HG02763 (cell line): ENCODE data around the gene NAALADL1.
A peak's percentile ranks its signal among the peaks of the same experiment; 100 is the strongest.

Source experiments
- ATAC-seq: cut with Tn5 transposase; IDR thresholded peaks from one replicate; pipeline ENCODE4 v1.9.1; 2021; ENCODE audit warnings: mild to moderate bottlenecking, moderate library complexity; ENCODE audit not compliant: unreplicated experiment

NAALADL1 gene, protein sequence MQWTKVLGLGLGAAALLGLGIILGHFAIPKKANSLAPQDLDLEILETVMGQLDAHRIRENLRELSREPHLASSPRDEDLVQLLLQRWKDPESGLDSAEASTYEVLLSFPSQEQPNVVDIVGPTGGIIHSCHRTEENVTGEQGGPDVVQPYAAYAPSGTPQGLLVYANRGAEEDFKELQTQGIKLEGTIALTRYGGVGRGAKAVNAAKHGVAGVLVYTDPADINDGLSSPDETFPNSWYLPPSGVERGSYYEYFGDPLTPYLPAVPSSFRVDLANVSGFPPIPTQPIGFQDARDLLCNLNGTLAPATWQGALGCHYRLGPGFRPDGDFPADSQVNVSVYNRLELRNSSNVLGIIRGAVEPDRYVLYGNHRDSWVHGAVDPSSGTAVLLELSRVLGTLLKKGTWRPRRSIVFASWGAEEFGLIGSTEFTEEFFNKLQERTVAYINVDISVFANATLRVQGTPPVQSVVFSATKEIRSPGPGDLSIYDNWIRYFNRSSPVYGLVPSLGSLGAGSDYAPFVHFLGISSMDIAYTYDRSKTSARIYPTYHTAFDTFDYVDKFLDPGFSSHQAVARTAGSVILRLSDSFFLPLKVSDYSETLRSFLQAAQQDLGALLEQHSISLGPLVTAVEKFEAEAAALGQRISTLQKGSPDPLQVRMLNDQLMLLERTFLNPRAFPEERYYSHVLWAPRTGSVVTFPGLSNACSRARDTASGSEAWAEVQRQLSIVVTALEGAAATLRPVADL

DNA sequence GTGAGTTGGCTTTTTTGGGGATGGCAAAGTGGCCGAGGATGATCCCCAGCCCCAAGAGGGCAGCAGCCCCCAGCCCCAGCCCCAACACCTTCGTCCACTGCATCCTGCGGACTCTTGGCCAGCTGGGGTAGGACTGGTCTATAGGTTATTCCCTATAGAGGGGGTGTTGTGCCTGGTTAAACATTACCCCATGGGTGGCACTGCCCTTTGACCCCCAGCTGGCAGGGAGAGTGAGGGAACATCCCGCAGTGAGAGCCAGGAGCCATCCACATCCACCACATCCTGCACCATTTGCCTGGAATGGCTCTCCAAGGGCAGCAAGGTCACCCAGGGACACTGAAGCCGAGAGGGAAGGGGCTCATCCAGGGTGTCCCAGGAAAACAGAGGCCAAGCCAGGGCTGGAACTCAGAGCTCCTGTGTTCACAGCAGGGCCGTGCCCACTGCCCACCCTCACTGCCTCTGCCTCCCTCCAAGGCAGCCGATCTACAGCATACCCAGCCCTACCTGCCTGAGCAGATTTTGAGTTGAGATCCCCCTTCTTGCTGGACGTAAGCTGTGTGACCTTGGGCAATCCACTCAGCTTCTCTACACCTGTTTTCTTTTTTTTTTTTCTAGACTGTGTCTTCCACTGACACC is at the start of gene NAALADL1:
Gene NAALADL1, minus strand, starts transcription at position 135 of the 636 bp plus-strand sequence. Its CDS starts 32 bp downstream, at position 103.
- ATAC-seq, result no peak

DNA sequence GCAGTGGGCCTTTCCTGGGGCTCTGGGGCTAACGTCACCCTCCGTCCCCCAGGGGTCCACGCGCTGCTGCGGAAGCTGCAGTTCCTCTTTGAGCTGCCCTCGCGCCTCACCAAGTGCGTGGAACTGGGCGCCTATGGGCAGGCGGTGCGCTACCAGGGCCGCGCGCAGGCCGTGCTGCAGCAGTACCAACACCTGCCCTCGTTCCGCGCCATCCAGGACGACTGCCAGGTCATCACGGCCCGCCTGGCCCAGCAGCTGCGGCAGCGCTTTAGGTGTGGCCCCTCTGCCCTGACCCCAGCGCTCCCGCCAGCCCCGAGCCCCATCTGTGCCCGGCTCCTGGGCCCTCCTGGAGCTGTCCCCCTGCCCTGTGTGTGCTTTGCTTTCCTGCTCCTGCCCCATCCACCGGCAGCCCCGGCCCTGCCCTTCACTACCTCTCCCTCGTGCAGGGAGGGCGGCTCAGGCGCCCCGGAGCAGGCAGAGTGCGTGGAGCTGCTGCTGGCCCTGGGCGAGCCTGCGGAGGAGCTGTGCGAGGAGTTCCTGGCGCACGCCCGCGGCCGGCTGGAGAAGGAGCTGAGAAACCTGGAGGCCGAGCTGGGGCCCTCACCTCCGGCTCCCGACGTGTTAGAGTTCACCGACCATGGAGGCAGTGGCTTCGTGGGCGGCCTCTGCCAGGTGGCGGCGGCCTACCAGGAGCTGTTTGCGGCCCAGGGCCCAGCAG is 49.6 kb upstream of the NAALADL1 start:
- ATAC-seq, result no peak

DNA sequence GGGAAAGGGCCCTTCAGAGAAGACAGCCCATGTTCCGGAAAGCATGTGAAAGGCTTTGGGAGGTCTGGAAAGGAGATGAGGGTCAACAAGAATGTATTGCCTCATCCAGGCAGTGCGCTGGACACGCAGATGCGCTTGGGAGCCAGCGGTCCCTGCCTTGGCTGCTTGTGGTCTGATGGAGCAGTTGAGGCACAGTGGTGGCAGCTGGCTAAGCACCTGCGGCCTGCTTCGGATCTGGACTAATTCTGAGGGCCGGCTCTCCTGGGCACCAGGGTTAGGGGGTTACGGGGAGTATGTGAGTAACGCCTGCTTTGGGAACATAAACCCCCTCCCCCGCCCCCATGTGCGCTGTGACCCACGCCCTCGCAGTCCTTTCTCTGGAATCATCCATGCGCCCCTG is 48.7 kb upstream of the NAALADL1 start:
- ATAC-seq, result no peak

DNA sequence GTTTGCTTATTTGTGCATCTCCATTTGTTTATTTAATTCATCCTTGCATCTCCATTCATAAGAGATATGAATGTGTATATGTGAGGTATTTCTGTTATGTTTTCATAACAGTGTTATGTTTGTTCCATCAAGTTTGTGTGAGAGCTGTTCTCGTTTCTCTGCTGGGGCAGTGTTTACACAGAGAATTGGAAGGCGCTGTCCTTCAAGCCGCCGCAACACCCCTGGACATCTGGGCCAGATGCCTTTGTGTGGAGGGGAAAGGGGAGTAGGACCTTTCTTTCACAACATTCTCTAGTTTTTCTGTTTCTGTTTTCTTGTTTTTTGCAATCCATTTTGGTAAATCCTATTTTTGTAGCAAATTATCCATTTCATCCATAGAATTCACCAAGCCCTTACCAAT is 46.3 kb upstream of the NAALADL1 start:
- no peak for ATAC-seq

DNA sequence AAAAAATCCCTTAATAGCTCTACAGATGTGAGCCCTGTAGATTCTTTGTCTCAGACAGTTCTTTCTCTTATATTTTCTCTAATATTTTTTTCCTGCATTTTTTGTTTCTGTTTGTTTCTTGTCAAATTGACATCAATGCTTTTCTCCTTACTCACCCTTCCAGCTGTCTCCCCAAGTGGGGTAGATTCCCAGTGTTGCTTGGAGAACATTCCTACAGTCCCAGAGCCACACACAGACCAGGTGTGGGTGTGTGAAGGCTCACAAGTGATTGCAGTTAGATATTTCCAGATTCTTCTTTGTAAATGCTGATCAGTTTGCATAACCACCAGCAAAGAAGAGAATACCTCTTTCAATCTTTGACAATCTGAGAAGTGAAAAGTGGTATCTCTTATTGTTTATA is 45.1 kb upstream of the NAALADL1 start:
- ATAC-seq, result no peak

DNA sequence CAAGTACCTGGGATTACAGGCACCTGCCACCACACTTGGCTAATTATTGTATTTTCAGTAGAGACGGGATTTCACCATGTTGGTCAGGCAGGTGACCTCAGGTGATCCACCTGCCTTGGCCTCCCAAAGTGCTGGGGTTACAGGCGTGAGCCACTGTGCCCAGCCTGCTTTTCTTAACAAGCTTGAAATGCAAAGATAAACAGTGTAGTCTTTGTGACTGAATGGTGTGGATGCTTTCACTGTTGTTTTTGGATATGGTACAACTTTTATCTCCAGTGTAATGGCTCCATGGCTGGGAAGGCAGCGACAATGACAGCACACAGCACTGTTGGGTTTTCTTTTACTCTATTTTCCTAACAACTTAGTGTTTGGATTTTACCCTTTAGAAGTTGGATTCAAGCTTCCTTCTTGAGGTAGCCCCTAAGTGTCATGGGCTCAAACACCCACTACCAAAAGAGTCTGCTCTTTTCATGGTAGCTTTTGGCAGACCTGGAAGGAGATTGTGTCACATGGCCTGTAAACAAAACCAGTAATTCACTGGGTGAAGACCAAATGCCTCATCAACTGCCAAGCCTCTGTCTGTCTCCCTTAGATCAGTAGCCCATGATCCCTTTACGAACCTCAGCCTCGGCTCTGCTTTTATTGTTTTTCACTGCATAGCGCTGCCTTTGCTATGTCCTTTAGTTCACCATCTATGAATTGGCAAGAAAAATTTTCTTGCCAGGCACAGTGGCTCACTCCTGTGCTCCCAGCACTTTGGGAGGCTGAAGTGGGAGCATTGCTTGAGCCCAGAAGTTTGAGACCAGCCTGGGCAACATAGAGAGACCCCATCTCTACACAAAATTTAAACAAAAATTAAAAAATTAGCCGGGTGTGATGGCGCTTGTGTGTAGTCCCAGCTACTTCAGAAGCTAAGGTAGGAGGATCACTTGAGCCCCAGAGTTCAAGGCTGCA is 44.1 kb upstream of the NAALADL1 start:
- ATAC-seq, result no peak

DNA sequence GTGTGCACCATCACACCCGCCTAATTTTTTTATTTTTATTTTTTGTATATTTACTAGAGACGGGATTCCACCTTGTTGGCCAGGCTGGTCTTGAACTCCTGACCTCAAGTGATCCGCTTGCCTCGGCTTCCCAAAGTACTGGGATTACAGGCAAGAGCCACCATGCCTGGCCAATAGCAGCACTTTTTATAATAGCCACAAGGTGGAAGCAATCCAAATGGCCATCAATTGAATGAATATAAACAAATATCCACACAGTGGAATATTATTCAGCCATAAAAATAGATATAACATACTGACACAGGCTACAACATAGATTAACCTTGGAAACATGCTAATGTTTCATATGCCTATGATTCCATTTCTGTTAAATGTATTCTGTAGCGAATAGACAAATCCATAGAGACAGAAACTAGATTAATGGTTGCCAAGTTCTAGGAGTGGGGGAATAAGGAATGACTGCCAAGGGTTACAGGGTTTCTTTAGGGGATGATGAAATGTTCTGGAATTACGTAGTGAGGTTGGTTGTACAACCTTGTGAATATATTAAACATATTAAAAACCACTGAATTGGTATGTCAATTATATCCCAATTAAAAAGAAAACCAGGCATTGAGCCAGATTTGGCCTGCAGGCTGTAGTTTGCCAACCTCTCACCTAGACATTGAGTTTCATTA is 42.5 kb upstream of the NAALADL1 start:
- ATAC-seq, result no peak

DNA sequence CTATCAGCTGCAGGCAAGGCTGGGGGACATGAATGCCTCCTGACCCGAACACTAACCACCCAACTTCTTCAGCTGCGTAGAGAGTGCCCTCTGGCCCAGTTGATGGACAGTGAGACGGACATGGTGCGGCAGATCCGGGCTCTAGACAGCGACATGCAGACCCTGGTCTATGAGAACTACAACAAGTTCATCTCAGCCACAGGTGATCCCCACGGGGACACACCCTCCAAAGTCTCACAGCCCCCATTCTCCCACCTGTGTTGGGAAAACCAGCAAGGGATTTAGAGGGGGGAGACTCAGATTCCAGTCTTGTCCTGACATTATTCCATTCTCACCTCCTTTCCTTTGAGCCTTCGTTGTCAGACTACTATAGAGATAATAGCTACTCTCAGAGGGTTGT is 38.6 kb upstream of the NAALADL1 start:
- no peak for ATAC-seq

DNA sequence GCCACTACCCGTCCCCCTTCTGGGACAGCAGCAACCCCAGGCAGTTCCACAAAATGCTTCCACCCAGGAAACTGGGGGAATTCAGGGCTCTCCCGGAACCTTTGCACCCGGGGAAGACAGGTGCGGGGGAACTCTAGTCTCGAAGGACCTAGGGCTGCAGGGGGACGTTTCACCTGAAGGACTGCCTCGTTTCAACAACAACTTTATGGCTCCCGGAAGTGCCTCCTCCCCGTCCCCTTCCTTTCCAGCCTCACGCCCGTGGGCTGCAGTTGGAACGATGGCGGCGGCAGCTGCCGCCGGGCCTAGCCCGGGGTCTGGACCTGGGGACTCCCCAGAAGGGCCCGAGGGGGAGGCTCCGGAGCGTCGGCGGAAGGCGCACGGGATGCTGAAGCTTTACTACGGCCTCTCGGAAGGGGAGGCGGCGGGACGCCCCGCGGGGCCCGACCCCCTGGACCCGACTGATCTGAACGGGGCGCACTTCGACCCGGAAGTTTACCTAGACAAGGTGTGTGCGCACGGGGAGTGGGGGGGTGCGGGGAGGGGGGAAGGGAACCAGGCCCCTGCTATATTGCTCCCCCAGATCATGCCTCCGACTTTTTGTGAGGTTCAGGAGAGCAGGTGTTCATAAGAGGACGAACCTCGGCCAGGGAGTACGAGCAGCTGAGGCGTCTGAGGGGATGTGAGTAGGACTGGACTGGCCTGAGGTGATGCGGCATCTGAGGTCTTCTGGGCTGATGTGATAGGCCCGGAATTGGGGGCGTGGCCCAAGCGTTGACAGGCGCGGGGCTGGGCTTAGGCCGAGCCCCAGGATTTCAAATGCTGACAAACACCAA is 37.8 kb upstream of the NAALADL1 start, which contains the start of gene VPS51:
Gene VPS51, plus strand, starts transcription at position 241 of the 833 bp plus-strand sequence. Its CDS starts 37 bp downstream, at position 278.
- ATAC-seq, result peak; percentile 75

DNA sequence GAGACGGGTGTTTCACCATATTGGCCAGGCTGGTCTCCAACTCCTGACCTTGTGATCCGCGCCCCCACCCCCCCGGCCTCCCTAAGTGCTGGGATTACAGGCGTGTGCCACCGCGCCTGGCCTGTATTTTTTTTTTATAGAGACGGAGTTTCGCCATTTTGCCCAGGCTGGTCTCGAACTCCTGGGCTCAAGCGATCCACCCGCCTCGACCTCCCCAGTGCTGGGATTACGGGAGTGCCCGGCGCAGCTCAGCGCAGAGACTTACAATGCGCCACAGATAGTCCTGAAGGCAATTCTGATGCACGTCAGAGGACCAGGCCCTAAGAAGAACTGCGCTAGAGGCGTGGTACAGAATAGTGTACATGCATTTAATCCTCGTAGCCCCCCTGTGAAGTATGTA is 37.1 kb upstream of the NAALADL1 start:
- no peak for ATAC-seq

DNA sequence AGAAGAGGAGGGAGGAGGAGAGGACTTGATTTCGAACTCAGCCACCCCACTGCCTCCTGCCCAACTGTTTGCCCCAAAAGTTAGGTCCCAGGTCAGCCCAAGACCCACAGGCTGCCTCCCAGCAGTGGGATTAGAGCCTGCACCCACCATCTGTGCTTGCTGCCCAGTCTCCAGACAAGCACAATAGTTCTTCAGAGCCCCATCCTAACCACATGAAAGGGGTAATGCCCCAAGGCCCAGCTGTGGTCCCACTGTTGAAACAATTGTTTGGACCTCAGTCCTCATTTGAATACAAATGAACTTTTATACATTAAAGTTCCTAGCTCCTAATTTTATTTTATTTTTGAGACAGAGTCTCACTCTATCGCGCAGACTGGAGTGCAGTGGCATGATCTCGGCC is 32.3 kb upstream of the NAALADL1 start:
- ATAC-seq, result no peak

DNA sequence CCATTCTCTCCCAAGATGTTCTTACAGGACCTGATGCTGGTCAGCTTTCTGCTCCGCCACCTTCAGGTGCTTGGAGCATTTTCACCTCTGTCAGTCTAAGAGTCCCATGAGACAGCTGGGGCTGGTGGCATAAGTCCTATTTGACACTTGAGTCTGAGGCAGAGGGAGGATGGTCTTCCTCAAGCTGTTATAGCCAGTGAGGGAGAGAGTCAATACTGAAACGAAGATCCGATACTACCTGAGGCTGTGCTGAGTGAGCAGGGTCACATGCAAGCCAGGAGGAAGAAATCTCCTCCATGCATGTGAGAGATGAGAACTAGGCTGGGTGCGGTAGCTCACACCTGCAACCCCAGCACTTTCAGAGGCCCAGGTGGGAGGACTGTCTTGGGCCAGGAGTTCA is 31.3 kb upstream of the NAALADL1 start:
- no peak for ATAC-seq

DNA sequence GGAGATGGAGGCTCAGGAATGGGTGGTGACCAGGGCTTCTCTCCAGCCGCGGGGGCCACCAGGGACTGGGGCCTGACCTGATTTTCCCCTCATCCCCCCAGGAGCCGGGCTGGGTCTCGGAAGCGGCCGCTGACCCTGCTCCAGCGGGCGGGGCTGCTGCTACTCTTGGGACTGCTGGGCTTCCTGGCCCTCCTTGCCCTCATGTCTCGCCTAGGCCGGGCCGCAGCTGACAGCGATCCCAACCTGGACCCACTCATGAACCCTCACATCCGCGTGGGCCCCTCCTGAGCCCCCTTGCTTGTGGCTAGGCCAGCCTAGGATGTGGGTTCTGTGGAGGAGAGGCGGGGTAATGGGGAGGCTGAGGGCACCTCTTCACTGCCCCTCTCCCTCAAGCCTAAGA is 29.5 kb upstream of the NAALADL1 start:
- no peak for ATAC-seq

DNA sequence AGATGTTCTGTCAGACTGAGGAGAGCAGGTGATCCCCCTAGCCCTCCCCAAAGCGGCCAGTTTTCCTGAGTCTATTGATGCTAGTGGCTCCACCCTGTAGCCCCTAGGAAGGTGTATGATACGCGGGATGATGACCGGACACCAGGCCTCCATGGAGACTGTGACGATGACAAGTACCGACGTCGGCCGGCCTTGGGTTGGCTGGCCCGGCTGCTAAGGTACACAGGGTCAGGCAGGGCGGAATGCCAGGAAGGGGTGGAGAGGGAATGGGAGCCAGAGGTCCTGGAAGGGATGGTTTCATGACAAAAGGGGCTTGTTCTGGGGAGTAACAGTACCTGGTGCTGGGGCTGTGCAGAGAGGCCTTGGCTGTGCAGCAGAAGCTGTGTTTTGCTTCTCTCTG is 28.9 kb upstream of the NAALADL1 start:
- no peak for ATAC-seq

DNA sequence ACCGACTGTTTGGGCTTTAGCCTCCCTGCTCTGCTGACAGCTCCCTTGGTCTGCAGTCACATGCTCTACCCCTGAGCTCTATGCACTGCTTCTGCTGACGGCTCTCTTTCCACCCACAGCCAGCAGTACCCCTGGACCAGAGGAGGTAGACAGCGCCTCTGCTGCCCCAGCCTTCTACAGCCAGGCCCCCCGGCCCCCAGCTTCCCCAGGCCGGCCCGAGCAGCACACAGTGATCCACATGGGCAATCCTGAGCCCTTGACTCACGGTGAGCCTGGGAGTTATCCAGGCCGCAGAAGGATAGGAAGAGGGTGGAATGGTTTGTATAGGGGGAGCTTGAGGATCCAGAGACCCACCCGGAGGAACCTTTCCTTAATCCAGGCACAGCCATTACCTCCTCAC is 28.5 kb upstream of the NAALADL1 start:
- no peak for ATAC-seq

DNA sequence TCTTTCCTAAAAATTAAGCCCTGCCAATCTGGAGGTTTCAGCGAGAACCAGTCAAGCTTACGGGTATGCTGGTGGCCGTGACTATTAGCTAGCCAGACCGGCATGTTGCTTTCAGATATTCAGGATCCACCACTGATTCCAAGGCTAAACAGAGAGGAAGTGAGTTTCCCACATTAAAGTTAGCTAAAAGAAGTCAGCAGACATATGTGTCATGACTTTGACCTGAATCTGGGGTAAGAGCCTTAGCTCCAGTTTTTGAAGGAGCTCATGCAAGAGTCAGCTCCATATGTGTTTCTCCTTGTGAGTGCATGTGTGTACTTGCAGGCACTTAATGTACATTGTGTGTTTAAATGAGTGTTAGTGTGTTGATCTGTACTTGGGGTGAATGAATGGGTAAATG is 27.1 kb upstream of the NAALADL1 start:
- no peak for ATAC-seq

DNA sequence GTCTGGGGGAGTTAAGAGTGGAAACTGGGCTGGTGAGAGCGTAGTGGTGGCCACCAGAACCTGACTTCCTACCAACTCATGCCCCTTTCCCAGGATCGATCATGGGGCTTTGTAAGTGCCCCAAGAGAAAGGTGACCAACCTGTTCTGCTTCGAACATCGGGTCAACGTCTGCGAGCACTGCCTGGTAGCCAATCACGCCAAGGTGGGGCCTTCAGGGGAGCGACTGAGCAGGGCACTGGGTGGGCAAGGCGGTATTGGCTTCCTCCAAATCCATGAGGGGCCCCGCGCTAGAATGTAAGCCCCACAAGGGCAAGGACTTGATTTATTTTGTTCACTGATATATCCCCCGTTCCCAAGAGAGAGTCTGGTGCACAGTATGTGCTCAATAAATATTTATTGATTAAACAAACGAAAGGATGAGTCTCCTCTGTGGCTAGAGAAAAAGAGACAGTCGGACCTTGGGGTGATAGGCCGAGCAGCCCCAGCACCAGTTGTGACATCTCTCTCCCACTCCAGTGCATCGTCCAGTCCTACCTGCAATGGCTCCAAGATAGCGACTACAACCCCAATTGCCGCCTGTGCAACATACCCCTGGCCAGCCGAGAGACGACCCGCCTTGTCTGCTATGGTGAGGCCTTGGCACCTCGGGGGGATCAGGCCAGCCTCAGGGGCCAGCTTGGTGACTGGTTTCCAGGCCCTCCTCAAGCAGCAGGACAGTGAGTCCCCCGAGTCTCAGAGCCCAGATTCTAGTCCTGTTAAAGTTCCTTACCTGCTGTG is 26.4 kb upstream of the NAALADL1 start:
- no peak for ATAC-seq
